Ovary (tissue), 9 donors: ENCODE results near the gene PLB1. TPM values are rescaled to one million over a fixed set of nuclear protein-coding genes. Genes with fewer than 3 reads are reported as not detected.
A peak's percentile ranks its signal among the peaks of the same experiment; 100 is the strongest.

Experiments
- DNase-seq, 5 donors: peaks; one replicate each; pipeline ENCODE4 v3.0.0-alpha.2; 2019 to 2020
- H3K27ac ChIP-seq, 2 donors: fragments of 200-600 bp; one replicate each; pipeline versions ENCODE4 v1.5.1 to v1.8.0; 2019 to 2022
- H3K27me3 ChIP-seq: fragments of 200-600 bp; one replicate; pipeline ENCODE4 v1.8.0; 2022
- H3K36me3 ChIP-seq: fragments of 200-600 bp; sonication (generic); one replicate; pipeline ENCODE4 v1.5.1; 2019
- H3K4me1 ChIP-seq: one replicate; pipeline ENCODE4 v1.8.1; 2013; ENCODE audit warnings: mild to moderate bottlenecking, moderate library complexity; ENCODE audit not compliant: insufficient read depth
- H3K4me3 ChIP-seq: fragments of 200-600 bp; sonication (generic); one replicate; pipeline ENCODE4 v1.5.1; 2017
- H3K9me3 ChIP-seq, 2 donors: fragments of 200-600 bp in 1 of 2; sonication (generic) in 1 of 2; one replicate each; pipeline versions ENCODE4 v1.5.1 to v1.8.1; 2013 to 2019; ENCODE audit warnings: mild to moderate bottlenecking in 1 of 2, moderate library complexity in 1 of 2
- EP300 ChIP-seq: sonication (generic); formaldehyde crosslinking; IDR thresholded peaks from one replicate; pipeline ENCODE4 v1.6.1; 2017; ENCODE audit warnings: antibody characterized with exemption
- POLR2A ChIP-seq: fragments of 450-650 bp; IDR thresholded peaks from one replicate; pipeline ENCODE4 v1.6.1; 2017; ENCODE audit warnings: antibody characterized with exemption, mild to moderate bottlenecking, moderate library complexity
- WGBS, 3 donors: extraction: QIAGEN DNeasy Blood & Tissue Kit in 1 of 3; methylation state at CpG; one replicate each; pipeline versions ENCODE4 v1.1.5 to v1.1.7; 2013 to 2017; 5-methylcytosine and 5-hydroxymethylcytosine counted together
- intact Hi-C, 4 donors: fragments of 100-400 bp; cut with DNase I; formaldehyde crosslinking; loops; one replicate each; pipeline versions ENCODE4 v1.11.0 to v1.15.1; 2022 to 2023
- polyA plus RNA-seq, 2 donors: library from polyadenylated mRNA; stranded (reverse); fragments of 200-250 nt in 1 of 2; fragments of 350-450 nt in 1 of 2; fragmentation: Illumina TruSeq in 1 of 2; extraction: RNeasy Lipid Tissue Mini Kit (QIAGEN cat#74804) in 1 of 2; gene quantifications; one replicate each; pipeline ENCODE4 v1.2.3, GENCODE V29; 2013 to 2014
- total RNA-seq, 7 donors: library from RNA; depleted of rRNA in 2 of 7; stranded (reverse); fragments of >200 nt in 2 of 7; fragmentation: NEBNext Ultra II Directional in 3 of 7; extraction: Animal tissue kit (Norgen Biotek cat#: 25700) in 3 of 7; gene quantifications; one replicate each; pipeline versions ENCODE4 v1.1.0 to v1.2.4, GENCODE V29; 2016 to 2023
- TF ChIP-seq, protein P1 (sequence below), 3 donors: fragments of 450-650 bp in 2 of 3; fragments of 200-600 bp in 1 of 3; IDR thresholded peaks; one replicate each; pipeline versions ENCODE4 v1.5.1 to v1.8.0; 2016 to 2022; ENCODE audit warnings: antibody characterized with exemption in 3 of 3, mild to moderate bottlenecking in 1 of 3
- donor health status: DM: no; HTN: no; CAD: no; lungs with moderate emphysema.
- donor health status: DM: no; HTN: no; CAD: no.
- donor health status: Bipolar disorder and iron deficiency.
- donor health status: DM: yes; HTN: yes; CAD: no.
- donor health status: DM: no; HTN: no; CAD: no.
- donor health status: DM: yes; HTN: yes; CAD: no.

The PLB1 gene
- total and polyA plus RNA-seq, 9 donors: 0.99 to 9.3 (median 2.7) TPM

- Histone ChIP-seq H3K9me3 (no peaks in the 10 kb centered on the region), H3K36me3 (no peaks in the 10 kb centered on the region), H3K27ac (peak overlapping the region; percentile 31 to 52), H3K4me3 (no peak overlapping the region), H3K27me3 (no peaks in the 10 kb centered on the region), H3K4me1 (peaks cover 23% of the 10 kb centered on the region)
- WGBS, 3 donors: 21 to 30% (median 28%) methylated on average over 11 of the region's 11 CpGs
- no peak for TF ChIP-seq POLR2A
- intact Hi-C loops: no loop called here
- DNase-seq: peak in 4 of 5 donors; percentile 44 to 70 (median 60)
Measured at GRCh38 chr2:28643911-28644334, 148.1 kb downstream of the PLB1 start.

DNA sequence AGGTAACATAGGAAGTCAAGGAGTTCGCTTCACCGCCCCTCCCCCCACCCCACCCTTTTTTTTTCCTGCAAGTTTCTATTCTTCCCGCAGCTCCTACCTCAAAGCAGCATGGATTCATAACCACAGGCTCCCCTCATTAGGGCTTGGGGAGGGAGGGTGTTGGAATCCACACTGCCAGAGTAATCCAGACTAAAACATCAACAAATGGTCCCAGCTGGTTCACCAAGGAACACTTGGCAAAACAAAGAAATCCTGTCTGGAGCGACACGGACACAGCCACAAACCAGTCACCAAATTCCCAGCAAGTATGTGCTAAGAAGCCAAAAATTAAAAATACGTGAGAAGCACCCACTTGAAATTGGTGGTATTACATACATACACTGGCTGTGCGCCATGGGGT, 148.9 kb downstream of the PLB1 start:
- Histone ChIP-seq H3K9me3 (no peaks in the 10 kb centered on the region), H3K27me3 (no peaks in the 10 kb centered on the region), H3K4me1 (peaks cover 23% of the 10 kb centered on the region), H3K27ac (peak overlapping the region; percentile 31 to 52), H3K36me3 (no peaks in the 10 kb centered on the region), H3K4me3 (no peak overlapping the region)
- WGBS, 3 donors: 43 to 60% (median 43%) methylated on average over 7 of the region's 7 CpGs
- DNase-seq: peak in 2 of 5 donors; percentile 33
- TF ChIP-seq, protein P1, sequence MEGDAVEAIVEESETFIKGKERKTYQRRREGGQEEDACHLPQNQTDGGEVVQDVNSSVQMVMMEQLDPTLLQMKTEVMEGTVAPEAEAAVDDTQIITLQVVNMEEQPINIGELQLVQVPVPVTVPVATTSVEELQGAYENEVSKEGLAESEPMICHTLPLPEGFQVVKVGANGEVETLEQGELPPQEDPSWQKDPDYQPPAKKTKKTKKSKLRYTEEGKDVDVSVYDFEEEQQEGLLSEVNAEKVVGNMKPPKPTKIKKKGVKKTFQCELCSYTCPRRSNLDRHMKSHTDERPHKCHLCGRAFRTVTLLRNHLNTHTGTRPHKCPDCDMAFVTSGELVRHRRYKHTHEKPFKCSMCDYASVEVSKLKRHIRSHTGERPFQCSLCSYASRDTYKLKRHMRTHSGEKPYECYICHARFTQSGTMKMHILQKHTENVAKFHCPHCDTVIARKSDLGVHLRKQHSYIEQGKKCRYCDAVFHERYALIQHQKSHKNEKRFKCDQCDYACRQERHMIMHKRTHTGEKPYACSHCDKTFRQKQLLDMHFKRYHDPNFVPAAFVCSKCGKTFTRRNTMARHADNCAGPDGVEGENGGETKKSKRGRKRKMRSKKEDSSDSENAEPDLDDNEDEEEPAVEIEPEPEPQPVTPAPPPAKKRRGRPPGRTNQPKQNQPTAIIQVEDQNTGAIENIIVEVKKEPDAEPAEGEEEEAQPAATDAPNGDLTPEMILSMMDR (IDR thresholded peaks at IDR 0.05): no peak
- TF ChIP-seq EP300 (no peak), POLR2A (no peak)
- intact Hi-C loops: no loop called here

DNA sequence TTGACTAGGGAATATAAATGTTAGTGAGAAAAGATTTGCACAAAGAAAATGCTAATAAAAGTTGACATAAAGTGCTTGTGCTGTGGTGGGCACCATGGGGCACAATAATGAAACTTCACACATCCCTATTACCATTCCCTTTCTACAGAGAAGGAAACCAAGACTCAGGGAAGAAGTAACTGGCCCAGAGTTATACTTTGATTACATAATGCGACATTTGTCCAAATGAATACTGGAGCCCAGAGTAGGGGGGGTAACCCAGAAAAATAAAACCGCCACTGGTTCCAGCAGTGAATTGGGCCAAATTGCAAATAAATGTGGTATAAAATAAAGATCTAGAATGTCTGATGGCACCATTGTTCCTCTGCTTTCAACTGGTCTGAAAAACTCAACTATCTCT, 149.7 kb downstream of the PLB1 start:
- H3K36me3 ChIP-seq: no peaks in the 10 kb centered on the region
- H3K27me3 ChIP-seq: no peaks in the 10 kb centered on the region
- H3K4me3 ChIP-seq: no peak overlapping the region
- peak in 1 of 5 donors; percentile 7 for DNase-seq
- no peak for TF ChIP-seq EP300
- TF ChIP-seq, protein P1 (IDR thresholded peaks at IDR 0.05): no peak
- TF ChIP-seq POLR2A: no peak
- no peak overlapping the region for H3K27ac ChIP-seq
- H3K4me1 ChIP-seq: peaks cover 23% of the 10 kb centered on the region
- H3K9me3 ChIP-seq: no peaks in the 10 kb centered on the region
- whole genome bisulfite sequencing, 3 donors: 87 to 94% (median 91%) methylated on average over 2 of the region's 2 CpGs
- intact Hi-C loops: no loop called here

GRCh38 chr2:28647682-28648081, 151.8 kb downstream of the PLB1 start:
- 59 to 66% (median 66%) methylated on average over 4 of the region's 4 CpGs for WGBS, 3 donors
- no peak overlapping the region for H3K4me3 ChIP-seq
- intact Hi-C loops: no loop called here
- no peaks in the 10 kb centered on the region for H3K36me3 ChIP-seq
- H3K9me3 ChIP-seq: no peaks in the 10 kb centered on the region
- no peak overlapping the region for H3K27ac ChIP-seq
- no peaks in the 10 kb centered on the region for H3K27me3 ChIP-seq
- no peak for TF ChIP-seq POLR2A
- TF ChIP-seq, protein P1 (IDR thresholded peaks at IDR 0.05): no peak
- no peak for TF ChIP-seq EP300
- no peak for DNase-seq
- peaks cover 23% of the 10 kb centered on the region for H3K4me1 ChIP-seq

GRCh38 chr2:28648147-28648546, 152.3 kb downstream of the PLB1 start:
- no peak for DNase-seq
- 67 to 78% (median 72%) methylated on average over 3 of the region's 3 CpGs for WGBS, 3 donors
- no peak overlapping the region for H3K4me3 ChIP-seq
- no peaks in the 10 kb centered on the region for H3K27me3 ChIP-seq
- intact Hi-C loops: no loop called here
- no peaks in the 10 kb centered on the region for H3K36me3 ChIP-seq
- TF ChIP-seq POLR2A (no peak), EP300 (no peak)
- TF ChIP-seq, protein P1 (IDR thresholded peaks at IDR 0.05): no peak
- H3K27ac ChIP-seq: no peak overlapping the region
- H3K9me3 ChIP-seq: no peaks in the 10 kb centered on the region
- peaks cover 22% of the 10 kb centered on the region for H3K4me1 ChIP-seq
